Muscle of back (tissue), 11 donors: Measurements from ENCODE around the gene PRMT5. TPM values are rescaled to one million over a fixed set of nuclear protein-coding genes. Genes with fewer than 3 reads are reported as not detected.

Experiments
- DNase-seq, 3 donors: peaks; one replicate each; pipeline versions ENCODE4 v3.0.0 to v3.0.0-alpha.2; 2013
- polyA plus RNA-seq, 10 donors: library from polyadenylated mRNA; unstranded; fragments of 120-200 nt; gene quantifications; one replicate each; pipeline ENCODE4 v1.2.1, GENCODE V29; 2013; ENCODE audit not compliant: insufficient read length in 10 of 10

PRMT5 gene
- polyA plus RNA-seq, 10 donors, result 50.8 to 88.7 (median 68.7) TPM

DNA sequence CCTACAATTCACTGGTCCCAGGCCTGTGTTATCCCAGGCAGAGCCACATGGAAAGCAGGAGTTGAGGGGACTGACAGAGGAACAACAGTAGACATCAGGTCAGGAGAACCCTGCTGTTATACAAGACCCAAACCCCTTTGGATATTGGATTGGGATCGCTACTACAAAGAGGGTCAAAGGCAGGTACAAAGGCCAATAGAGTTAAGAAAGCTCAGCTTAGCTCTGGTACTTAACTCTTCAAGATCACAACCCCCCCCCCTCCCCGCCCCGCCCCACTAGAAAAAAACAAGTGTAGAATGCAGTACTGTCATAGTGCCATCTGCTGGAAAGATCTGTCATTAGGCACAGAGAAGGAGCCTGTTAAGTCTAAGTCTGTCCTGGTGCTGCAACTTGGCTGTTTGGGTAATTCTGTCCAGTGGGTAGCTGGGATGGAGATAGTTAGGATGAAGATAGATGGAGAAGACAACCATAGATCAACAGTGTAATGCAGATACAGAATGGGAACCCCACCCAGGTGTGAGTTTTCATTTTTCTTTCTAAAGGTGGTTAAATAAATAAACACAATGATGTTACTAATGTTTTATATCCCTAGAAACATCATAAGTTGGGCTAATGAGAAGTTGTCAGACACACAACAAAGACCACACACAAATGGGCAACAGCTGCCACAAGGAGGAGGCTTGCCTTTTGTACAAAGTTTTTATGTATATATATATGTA, 28.9 kb downstream of the PRMT5 start:
- peak; percentile 59 to 82 (median 67) for DNase-seq

DNA sequence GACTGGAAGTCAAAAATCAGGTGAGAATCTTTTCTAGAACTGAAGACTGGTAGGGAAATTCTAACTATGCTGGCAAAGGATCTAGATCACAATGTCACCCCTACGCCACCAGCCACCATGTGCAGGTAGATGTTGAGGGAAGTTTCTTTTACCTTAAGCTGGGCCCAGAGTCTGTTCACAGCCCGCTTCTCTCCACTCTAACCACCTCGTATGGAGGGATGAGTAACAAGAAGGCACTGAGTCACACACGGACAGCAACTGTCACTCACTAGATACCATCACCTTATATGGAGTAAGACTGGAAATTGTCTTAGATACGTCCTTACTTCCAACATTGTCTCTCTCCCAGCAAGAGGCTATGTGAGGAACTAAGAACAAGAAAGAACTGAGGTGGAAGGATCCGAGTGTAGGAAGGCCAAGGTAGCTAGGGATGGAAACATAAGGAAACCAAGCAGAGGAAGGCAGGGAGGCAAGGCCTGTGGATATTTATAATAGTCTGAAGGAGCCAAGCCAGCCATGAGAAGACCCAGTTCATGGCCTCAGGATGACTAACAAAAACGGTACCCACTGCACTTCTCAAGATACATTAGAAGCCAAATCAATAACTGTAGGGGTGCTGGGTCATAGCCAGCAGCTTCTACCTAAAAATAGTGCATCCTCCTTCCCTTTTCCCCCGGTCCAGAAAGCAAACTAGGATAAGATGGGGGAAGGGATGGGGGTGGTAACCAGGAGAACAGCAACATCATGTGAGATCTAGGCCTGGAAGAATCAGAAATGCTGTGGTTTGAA, 30.7 kb downstream of the PRMT5 start:
- DNase-seq, result peak in 1 of 3 donors; percentile 72

DNA sequence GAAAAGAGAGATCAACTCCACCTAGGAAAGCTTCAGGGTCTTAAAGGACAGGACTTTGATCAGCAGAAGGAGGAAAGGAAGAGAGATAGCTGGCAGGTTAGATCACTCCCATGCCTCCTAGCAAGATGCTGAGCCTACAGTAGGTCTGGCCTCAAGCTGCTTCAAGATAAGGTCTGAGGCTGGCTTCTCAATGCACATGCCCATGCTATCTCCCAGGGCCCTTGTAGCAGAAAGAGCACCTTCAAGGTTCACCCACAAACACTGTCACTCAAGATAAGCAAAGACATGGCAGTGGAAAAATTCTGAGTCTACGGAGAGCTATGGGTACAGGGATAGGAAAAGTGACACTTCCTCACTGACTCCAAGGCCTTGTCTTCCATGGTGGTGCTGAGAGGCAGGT, 31.8 kb downstream of the PRMT5 start:
- no peak for DNase-seq

DNA sequence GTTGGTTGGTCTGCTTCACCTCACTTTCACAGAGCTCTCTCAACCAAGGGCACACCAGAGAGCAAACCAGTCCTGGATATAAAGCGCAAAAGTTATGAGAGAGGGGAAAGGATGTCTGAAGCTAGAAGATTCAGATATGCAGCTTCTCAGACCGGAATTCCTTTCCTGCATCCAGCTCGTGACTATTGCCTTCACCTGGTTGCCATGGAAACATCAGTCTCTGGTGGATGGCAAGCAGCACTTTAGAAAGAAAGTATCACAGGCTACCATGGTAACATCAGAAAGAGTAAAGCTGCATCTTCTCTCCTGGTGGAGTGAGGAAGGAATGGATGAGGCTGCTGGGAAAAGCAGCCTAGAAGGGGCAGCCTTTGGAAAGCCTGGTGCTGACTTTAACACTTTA, 32.4 kb downstream of the PRMT5 start:
- no peak for DNase-seq

DNA sequence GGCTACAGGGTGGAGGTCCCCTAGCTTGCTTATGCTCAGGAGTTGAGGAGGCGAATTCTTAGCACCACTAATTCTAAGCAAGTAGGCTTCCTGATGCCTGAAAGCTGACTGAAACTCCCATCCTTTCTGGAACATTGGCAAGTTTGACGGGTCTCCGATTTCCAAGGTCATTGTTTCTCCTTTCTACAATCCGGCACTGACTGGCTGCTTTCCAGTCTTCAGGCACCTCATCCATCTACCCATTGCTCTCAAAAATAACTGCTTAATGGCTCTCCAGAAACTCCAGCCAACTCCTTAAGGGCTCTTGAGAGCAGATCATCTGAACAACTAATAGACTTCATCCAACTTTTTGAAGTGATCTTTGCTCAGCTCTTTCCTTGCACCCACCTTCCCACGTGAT, 32.8 kb downstream of the PRMT5 start:
- no peak for DNase-seq

DNA sequence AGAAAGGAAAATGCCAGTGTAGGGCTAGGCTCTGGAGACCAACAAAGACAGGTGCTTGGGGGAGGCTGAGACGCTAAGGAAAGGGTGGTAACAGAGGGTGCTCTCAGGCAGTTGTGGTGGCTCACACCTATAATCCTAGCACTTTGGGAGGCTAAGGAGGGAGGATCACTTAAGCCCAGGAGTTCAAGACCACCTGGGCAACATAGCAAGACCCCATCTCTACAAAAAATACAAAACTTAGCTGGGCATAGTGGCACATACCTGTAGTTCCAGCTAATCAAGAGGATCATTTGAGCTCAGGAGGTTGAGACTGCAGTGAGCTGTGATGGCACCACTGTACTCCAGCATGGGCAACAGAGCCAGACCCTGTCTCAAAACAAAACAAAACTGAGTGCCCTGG, 33.8 kb downstream of the PRMT5 start:
- DNase-seq, result no peak

DNA sequence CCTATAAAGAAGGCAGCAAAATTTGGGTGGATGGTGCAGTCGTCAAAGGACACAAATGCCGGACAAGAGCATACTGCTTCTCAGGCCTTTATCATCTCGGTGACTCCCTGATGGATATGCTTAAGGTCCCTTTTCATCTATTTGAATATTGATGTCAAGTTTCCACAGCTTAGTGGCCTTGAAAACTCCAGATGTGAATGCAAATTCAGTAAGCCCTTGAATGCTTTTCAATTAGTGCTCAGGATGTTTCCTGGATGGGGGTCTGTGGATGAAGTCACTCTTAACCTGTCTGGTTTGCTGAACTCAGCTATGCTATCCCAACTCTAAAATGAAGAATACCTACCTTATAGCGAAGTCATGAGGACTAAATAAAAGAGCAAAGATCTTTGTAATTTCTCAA, 35.5 kb downstream of the PRMT5 start:
- no peak for DNase-seq

DNA sequence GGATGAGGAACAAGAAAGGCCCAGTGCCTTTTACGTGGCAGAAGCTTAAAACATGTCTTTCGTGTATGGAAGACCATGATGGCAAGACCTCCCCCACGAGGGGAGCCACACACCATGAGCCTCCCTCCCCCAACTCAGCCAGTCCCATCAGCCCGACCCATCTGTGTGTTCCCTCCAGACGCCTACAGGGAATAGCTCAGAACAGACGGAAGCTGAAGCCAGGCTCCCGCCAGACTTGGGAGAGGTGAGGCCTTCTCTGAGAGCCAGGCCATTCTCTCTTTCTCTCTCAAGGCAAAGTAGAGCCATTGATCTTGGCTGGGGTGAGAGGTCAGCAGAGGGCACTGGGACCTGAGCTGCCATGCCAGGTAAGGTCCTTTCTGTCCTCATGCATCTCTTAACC, 36.7 kb downstream of the PRMT5 start:
- DNase-seq, result no peak

DNA sequence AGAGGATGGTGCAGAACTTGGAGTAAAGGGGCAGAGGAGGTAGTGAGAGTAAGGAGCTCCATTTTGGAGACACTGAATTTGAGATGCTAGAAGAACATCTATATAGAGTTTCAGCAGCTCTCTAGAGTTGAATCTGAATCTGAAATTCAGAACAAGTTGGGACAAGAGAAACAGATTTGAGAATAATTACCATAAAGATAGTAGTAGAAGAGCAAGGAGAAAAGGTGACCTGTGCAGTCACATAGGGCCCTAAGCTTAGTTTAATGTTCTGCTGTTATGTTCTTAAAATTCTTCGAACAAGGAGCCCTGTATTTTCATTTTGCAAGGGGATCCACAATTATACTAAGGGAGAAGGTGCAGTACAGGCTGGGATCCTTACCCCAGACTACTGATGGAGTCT, 38.8 kb downstream of the PRMT5 start:
- DNase-seq, result no peak

DNA sequence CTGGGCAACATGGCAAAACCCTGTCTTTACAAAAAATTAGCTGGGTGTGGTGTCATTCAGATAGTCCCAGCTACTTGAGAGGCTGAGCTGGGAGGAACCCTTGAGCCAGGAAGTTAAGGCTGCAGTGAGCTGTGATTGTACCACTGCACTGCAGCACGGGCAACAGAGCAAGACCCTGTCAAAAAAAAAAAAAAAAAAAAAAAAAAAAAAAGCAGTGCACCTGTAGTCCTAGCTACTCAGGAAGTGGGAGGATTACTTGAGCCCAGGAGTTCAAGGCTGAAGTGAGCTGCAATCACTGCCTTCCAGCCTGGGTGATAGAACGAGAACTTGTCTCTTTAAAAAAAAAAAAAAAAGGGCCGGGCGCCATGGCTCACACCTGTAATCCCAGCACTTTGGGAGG, 40.5 kb downstream of the PRMT5 start:
- DNase-seq, result no peak

DNA sequence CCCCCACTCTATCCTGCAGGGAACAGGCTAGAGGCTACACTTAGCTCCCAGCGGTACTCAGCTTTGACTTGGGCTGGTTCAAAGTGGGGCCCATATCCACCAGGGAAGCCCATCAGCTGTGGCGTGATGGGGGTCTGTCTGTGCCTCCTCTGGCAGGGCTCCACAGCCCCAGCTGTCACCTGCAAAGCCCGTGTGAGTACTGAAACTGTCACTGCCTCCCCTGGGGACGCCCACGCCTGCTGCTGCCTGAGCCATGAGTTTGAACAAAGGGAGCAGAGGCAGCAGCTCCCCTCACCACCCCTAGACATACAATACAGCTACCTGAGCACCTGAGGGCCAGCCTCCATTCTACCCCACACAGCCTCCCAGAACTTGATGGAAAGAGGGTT, 41.2 kb downstream of the PRMT5 start:
- DNase-seq, result no peak

DNA sequence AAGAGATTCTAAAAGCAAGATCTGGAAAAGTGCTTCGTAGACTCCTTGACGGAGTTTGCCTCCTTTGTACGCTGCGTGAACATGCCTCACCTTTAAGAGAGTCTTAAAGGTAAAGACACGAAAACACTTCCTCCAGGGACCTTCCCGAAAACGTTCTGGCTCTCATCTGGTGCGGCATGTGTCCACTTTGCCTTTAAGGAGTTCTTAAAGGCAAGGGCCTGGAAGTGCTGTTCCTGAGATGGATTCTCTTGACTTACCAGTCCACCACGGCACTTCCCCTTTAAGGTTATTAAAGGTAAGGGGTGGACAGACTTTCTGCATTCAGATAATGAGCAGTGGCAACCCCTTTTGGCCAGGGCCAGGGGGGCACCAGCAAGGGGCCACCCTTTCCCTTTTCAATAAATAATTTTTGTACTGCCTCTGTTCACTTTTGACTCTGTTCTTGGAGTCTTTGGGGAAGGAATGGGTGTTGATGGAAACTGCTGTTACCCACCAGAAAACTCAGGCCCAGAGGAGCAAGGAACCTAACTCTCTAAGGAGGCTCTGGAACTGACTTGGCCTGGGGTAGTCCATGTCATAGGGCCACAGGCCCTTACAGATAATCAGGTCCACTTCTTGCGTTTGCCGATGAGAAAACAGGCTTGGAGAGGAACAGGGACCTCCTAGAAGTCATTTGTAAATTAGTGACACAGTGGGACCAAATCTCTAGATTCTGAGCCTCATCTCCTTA, 41.8 kb downstream of the PRMT5 start:
- DNase-seq, result peak in 2 of 3 donors; percentile 49 to 78

DNA sequence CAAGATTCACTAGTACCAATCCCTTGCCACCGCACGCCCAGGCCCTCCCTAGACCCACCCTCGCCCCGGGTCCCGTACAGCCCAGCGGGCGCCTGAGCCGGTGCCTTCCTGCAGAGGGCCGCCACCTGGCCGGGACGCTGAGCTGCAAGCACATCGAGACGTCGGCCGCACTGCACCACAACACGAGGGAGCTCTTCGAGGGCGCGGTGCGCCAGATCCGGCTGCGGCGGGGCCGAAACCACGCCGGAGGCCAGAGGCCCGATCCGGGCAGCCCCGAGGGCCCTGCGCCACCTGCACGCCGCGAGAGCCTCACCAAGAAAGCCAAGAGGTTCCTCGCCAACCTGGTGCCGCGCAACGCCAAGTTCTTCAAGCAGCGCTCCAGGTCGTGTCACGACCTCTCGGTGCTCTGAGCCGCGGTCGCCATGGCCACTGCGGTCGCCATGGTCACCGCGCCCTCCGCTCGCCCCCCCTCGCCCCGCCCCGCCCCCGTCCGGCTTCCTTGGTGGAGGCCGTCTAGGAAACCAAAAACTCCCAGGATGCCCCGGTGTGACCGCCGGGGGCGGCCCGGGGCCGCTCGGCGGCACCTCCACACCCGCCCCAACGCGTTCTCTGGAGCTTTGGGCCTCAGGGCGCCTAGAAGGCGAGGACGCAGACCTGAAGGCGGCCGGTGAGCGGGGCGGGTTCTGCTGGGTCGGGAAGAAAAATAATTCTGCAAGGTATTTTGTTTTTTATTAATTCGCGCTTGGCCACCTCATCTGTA, 42.5 kb downstream of the PRMT5 start:
- DNase-seq, result peak in 2 of 3 donors; percentile 52 to 76

DNA sequence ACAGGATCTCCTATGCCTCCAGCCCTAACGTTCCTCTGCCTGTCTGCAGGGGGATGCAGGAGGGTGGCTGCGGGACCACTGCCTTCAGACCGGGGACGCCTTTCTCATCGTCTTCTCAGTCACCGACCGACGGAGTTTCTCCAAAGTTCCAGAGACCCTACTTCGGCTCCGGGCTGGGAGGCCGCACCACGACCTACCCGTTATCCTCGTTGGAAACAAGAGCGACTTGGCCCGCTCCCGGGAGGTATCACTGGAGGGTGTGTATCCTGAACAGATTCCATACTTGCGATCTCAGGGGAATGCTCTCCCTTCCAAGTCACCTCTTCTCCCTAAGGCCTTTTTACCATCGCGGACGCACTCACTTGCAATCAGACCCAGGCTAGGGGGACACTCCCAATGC, 43.2 kb downstream of the PRMT5 start:
- no peak for DNase-seq

DNA sequence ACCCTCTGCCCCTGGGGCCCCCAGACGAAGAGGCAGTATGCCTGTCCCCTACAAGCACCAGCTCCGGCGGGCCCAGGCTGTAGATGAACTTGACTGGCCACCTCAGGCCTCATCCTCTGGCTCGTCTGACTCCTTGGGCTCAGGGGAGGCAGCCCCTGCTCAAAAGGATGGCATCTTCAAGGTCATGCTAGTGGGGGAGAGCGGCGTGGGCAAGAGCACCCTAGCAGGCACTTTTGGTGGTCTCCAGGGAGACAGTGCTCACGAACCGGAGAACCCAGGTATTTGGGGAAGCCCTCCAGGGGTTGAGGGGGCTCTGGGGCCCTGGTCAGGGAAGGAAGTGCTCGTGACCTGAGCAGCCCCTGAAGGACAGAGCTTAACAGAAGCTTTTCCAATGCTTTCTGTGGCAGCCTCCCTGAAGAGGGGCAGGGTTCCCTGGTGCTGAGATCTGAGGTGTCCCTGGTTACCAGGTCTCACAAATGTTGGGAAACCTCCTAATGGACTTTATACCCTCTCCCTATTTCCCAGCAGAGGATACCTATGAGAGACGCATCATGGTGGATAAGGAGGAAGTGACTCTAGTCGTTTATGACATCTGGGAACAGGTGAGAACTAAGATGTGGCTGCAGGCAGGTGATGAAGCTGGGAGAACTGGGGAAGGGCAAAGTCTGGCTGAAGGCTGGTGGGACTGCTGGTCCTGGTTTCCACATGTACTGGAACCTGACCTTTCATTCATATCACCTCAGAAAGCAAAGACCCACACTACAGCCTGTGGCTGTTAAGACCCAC, 44.2 kb downstream of the PRMT5 start:
- no peak for DNase-seq

DNA sequence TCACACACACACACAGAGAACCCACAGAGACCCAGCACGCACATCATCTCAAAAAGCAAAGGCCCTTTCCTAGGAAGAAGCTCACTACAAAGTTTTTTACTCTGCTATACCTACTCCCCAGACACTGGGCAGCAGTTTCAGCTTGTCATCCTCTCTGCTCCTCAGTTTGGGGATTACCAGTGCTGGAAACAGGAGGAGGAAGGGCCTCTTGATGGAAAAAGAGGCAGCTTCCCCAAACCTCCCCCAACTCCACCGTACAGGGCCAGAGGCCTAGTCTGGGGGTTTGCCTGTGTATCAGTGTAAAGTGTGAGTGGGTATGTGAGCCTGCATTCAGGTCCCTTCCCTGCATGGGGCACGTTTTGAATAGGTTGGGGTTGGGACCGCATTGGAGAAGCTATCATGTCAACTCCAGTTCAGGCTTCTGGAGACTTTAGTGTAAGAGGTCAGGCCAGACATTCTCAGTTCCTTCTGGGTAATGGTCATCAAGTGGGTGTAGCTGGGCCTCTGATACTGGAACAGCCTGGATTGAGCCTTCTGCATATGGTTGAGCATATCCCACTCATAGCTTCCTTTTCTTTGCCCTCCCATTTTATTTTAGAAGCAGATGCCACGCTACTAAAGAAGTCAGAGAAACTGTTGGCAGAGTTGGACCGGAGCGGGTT, 45.0 kb downstream of the PRMT5 start:
- DNase-seq, result no peak

DNA sequence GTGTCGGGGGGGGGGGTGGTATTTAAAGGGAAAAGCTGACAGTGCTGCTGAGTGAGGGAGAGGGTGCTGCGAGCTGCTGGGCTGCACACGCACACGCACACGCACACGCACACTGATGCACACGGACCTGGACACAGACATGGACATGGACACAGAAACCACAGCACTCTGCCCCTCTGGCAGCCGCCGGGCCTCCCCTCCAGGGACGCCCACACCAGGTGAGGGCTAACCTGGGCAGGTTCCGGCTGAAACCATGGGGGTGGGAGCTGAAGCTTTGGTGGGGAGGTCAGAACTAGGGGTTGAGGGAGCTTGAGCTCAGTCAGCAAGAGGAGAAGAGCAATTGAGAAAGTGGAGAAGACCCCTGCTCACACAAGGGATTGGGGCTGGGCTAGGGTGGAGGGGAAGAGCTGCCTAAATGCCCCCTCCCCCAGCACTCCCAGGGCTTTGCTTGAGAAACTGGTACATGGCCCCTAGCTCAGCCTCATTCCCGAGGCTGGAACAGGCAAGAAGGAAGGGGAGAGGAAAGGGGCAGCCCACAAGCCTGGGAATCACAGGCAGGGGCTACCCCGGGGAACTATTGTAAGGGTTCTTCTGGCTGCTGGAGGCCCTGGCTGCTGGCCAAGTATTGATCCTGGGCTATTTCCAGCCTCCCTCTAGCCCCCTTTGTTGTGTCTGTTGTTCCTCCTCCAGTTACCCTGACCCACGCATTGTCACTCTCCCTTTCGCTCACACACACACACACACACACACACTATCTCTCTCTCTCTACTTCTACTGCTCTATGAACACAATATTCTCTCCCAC, 45.8 kb downstream of the PRMT5 start, which contains the start of gene REM2:
Gene REM2, plus strand, starts transcription at position 50 of the 804 bp plus-strand sequence. Its CDS starts 66 bp downstream, at position 116.
- DNase-seq, result peak in 1 of 3 donors; percentile 47

DNA sequence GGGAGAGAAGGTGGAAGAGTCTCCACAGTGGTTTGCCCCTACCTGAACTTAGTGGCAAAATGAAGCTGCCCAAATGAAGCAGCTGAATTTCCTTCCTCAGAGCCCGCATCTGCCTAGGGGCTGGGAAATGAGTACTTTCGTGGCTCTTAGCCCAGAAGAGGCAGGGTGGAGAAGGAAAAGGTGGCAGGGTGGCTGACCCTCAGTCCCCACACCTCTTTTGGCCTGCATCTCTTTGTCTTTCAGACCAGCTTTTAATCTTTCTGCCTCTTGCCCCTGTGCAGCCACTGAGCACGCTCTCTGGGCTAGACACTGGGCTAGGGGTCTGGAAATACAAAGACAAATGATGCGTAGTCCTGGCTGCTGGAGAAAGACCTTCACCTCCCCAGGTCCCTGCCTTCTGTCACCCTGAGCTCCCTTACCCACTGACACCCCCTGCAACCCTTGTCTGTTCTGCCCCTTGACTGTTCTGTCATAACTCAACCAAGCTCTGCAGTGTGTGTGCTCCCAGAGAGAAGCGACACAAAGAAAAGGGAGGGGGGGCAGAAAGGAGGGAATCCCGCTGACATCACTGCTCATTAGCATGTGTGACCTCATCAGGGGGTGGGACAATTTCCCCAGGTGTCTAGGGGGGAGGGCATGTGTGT, 46.5 kb downstream of the PRMT5 start:
- peak in 1 of 3 donors; percentile 44 for DNase-seq

DNA sequence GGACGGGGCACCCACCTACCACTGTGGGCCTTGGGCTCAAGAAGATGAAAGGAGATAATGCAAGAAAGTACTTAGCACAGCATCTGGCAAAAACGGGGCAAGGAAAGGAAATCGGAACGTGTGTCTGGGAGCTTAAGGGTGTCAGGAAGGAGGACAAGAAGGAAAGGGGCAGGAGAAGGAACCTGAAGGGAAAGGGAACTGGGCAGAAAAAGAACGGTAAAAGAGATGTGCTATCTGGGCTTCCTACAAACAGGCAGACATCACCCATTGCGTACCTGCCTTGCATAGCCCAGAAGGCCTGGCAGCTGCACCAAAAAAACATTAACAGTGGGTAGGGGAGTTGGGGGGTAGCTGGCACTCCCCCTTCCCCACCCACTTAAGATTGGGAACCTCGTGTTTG, 47.1 kb downstream of the PRMT5 start:
- no peak for DNase-seq
